Right lung (tissue), 5 donors: Measurements from ENCODE around the gene CNTROB. TPM values are rescaled to one million over a fixed set of nuclear protein-coding genes. Genes with fewer than 3 reads are reported as not detected.
"Not testable (repeated sequence)": the region's sequence is repeated elsewhere in the genome, so short reads cannot be mapped to it uniquely, and the experiment has no call there.

Source experiments
- DNase-seq, 2 donors: peaks; one replicate each; pipeline ENCODE4 v3.0.0-alpha.2; 2013
- polyA plus RNA-seq, 5 donors: library from polyadenylated mRNA; unstranded; fragments of 120-200 nt; gene quantifications; one replicate each; pipeline versions ENCODE4 v1.2.1 to v1.2.3, GENCODE V29; 2013; ENCODE audit warnings: inconsistent platforms in 1 of 5, low replicate concordance in 1 of 5; ENCODE audit not compliant: insufficient read length in 5 of 5, insufficient read depth in 1 of 5

The CNTROB gene
- polyA plus RNA-seq, 5 donors, result 67.3 to 82.5 (median 74.7) TPM

GRCh38 chr17:7940034-7940433, 8.0 kb downstream of the CNTROB start:
- no peak for DNase-seq

DNA sequence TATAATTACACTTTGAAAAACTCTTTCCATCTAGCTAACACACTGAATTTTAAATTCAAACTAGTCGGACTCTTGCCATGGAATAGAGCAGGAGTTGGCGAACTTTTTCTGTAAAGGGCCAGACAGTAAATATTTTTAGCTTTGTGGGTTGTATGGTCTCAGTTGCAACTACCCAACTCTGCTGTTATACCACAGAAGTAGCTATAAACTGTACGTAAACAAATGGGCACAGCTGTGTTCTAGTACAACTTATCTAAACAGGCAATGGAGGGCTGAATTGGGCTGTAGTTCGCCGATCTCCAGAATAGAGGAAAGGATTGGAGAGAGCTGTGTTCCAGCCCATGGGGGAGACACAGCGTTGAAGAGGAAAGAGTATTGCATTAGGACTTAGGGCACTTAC, 8.7 kb downstream of the CNTROB start:
- DNase-seq, result no peak

DNA sequence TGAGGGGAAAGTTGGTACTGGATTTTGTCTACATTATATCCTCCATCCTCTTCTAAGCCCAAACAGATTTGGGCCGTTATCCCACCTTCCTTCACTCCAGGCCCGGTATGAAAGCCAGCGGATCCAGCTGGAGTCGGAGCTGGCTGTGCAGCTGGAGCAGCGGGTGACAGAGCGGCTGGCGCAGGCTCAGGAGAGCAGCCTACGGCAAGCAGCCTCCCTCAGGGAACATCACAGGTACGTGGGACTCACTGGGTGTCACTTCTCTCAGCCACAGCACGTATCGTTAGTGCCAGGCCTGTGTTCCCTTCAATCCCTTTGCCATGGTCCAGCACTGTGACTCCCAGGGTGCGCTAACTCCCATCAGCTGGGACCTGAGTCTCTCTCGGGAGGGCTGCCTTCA, 11.3 kb downstream of the CNTROB start:
- no peak for DNase-seq

DNA sequence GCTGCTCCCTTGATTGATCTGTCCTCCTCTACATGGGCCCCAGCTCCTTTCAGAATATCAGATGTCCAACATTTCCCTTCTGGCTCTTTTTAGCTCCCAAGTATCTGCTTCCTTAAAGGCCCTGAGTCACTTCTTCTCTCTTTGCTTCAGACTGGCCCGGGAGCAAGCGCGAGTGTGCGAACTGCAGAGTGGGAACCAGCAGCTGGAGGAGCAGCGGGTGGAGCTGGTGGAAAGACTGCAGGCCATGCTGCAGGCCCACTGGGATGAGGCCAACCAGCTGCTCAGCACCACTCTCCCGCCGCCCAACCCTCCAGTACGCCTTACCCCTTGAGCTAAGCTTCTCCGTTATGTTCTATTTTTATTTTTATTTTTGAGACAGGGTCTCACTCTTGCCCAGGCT, 12.3 kb downstream of the CNTROB start:
- no peak for DNase-seq

- DNase-seq, result no peak
Measured at GRCh38 chr17:7945651-7946050, 13.6 kb downstream of the CNTROB start.

GRCh38 chr17:7946441-7946840, 14.4 kb downstream of the CNTROB start:
- no peak for DNase-seq

- DNase-seq, result no peak
Measured at GRCh38 chr17:7947651-7948050, 15.6 kb downstream of the CNTROB start.

DNA sequence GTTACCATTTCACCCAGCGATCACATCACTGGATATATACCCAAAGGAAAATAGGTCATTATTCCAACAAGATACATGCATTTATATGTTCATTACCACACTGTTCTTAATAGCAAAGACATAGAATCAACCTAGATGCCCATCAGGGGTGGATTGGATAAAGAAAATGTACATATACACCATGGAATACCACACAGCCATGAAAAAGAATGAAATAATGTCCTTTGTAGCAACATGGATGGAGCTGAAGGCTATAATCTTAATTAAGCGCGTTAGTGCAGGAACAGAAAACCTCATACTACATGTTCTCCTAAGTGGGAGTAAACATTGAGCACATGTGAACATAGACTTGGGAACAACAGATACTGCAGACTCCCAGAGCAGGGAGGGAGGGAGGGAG, 18.6 kb downstream of the CNTROB start:
- no peak for DNase-seq

- DNase-seq, result no peak
Measured at GRCh38 chr17:7951143-7951792, 19.3 kb downstream of the CNTROB start.

DNA sequence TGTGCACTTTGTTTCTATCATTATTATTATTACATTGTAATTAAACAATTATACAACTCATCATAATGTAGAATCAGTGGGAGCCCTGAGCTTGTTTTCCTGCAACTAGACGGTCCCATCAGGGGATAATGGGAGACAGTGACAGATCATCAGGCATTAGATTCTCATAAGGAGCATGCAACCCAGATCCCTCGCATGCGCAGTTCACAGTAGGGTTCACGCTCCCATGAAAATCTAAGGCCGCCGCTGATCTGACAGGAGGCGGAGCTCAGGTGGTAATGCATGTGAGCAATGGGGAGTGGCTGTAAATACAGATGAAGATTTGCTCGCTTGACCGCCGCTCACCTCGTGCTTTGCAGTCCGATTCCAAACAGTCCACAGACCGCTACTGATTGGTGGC, 21.3 kb downstream of the CNTROB start:
- not testable (repeated sequence) for DNase-seq

GRCh38 chr17:7955414-7956227, 23.6 kb downstream of the CNTROB start:
- no peak for DNase-seq

DNA sequence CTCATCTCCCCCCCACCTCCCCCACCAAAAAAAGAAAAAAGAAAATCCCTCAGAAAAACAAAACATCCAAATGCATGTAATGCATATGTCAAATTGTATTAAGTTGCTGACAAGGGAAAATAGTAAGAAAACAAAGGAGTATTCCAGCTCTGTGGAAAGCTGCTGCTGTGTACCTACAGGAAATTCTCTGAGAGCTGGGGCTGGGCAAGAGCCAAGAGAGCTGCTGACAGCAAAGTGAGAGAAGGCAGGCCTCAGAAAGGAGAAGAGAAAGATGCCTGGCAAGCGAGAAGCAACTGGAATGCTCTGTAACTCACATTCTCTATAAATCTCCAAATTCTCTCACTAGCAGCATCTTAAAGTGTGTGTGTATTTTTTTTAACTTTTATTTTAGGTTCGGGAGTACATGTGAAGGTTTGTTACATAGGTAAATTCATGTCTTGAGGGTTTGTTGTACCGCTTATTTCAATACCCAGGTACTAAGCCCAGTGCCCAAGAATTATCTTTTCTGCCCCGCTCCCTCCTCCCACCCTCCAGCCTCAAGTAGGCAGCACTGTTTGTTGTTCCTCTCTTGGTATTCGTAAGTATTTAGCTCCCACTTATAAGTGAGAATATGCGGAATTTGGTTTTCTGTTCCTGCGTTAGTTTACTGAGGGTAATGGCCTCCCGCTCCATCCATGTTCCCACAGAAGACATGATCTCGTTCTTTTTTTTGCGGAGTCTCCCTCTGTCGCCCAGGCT, 24.4 kb downstream of the CNTROB start:
- peak; percentile 35 to 46 for DNase-seq

GRCh38 chr17:7959503-7960253, 27.7 kb downstream of the CNTROB start:
- peak in 1 of 2 donors; percentile 30 for DNase-seq

DNA sequence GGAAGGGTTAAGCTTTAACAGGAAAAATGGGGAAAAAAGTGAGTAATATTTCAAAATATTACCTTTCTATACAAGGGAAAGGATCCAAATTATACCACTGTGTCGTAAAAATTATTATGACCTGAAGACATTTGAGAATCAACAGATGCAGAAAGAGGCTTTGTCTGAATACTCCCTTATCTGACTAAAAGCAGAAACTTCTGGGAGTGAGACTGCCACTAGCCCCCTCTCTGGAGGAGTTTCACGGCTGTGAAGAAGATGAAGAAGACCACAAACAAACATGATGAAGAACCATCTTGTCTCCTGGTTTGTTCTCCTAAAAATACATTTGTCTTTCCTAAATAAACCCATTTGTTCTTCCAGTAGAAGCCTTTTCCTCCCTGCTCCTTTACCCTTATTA, 29.4 kb downstream of the CNTROB start:
- DNase-seq, result no peak

- DNase-seq, result no peak
Measured at GRCh38 chr17:7967751-7968150, 35.7 kb downstream of the CNTROB start.

DNA sequence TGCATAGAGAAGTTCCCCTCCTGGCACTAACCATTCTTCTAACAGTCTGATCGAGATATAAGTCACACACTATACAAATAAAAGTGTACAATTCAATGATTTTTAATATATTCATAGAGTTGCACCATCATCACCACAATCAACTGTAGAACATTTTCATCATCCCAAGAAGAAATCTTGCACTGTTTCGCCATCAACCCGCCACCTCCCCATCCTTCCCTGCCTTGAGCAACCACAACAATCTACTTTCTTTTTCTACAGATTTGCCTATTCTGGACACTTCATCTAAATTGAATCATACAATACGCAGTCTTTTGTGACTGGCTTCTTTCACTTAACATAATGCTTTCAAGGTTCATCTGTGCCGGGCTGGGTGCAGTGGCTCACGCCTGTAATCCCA, 37.4 kb downstream of the CNTROB start:
- no peak for DNase-seq

- DNase-seq, result no peak
Measured at GRCh38 chr17:7971651-7972050, 39.6 kb downstream of the CNTROB start.

DNA sequence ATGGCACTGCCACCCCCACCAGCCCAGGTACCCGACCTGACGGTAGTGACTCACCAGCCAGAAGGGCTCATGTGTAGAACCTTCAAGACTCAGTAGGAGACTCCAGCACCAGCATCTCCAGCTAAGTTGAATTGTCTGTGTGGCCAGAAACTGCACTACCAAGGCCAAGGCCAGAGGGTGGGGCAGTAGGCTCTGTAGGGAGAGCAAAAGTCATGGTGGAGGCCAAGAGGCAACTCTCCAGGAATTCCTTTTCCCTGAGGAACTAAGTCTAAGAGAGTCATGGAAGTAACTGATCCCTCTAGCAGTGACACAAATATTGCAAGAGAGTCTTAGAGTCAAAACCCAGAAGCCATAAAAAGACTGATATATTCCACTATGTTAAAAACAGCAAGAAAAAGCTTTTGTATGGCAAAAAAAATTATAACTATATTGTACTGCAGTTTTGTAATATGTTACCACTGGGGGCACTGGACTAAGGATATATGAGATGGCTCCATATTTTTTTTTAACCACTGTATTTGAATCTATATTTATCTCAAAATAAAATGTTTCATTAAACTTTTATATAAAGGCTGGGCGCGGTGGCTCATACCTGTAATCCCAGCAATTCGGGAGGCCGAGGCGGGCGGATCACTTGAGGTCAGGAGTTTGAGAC, 40.3 kb downstream of the CNTROB start:
- no peak for DNase-seq

GRCh38 chr17:7974638-7975131, 42.7 kb downstream of the CNTROB start:
- no peak for DNase-seq

- DNase-seq, result no peak
Measured at GRCh38 chr17:7977039-7977438, 45.0 kb downstream of the CNTROB start.

DNA sequence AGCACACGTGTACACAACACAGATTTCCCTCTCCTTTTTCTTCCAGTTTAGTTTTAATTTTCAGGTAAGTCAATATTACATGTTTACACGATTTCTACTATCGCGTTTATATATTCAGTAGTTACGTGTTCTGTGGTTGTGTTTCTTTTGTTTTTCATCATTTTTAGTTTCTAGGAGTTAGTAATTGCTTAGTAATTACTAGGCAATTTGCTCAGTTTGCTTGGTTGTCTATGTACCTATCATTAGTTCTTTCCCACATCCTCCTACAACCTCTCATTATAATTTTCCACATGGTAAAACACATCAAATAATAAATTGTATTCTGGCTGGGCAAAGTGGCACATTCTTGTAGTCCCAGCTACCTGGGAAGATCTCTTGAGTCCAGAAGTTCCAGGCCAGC, 45.8 kb downstream of the CNTROB start:
- no peak for DNase-seq
